Measurements from ENCODE around the gene COL11A2. TPM values are rescaled to one million over a fixed set of nuclear protein-coding genes. Genes with fewer than 3 reads are reported as not detected.

Gene COL11A2
- total RNA-seq, 3 donors from 2014 or later = 0.48 to 0.98 (median 0.60) TPM

GRCh38 chr6:33201935-33202334, 9.7 kb upstream of the COL11A2 start:
- peaks cover 32% of the 10 kb centered on the region for H3K36me3 Mint-ChIP-seq (ENCODE audit: insufficient read depth)
- ATAC-seq (no peak), DNase-seq (no peak)
- no peaks in the 10 kb centered on the region for H3K27me3 Mint-ChIP-seq (ENCODE audit: low read depth)
- peak overlapping the region; percentile 100 for H3K4me3 Mint-ChIP-seq
- H3K9me3 Mint-ChIP-seq = no peaks in the 10 kb centered on the region
- H3K4me1 Mint-ChIP-seq (ENCODE audit: low read depth) = peaks cover 82% of the 10 kb centered on the region

GRCh38 chr6:33201147-33201545, 8.9 kb upstream of the COL11A2 start:
- no peaks in the 10 kb centered on the region for H3K9me3 Mint-ChIP-seq
- ATAC-seq = no peak
- no peaks in the 10 kb centered on the region for H3K27me3 Mint-ChIP-seq (ENCODE audit: low read depth)
- H3K36me3 Mint-ChIP-seq (ENCODE audit: insufficient read depth) = peaks cover 36% of the 10 kb centered on the region
- peaks cover 78% of the 10 kb centered on the region for H3K4me1 Mint-ChIP-seq (ENCODE audit: low read depth)
- H3K4me3 Mint-ChIP-seq = peak overlapping the region; percentile 100
- DNase-seq = no peak

- H3K4me3 Mint-ChIP-seq = peak within 1 kb of the TSS; percentile 100
- peaks cover 43% of the 10 kb centered on the region for H3K36me3 Mint-ChIP-seq (ENCODE audit: insufficient read depth)
- peak; percentile 99 for DNase-seq
- no peaks in the 10 kb centered on the region for H3K27me3 Mint-ChIP-seq (ENCODE audit: low read depth)
- H3K9me3 Mint-ChIP-seq = no peaks in the 10 kb centered on the region
- H3K4me1 Mint-ChIP-seq (ENCODE audit: low read depth) = peaks cover 71% of the 10 kb centered on the region
- ATAC-seq = peak; percentile 63 to 73
Measured at GRCh38 chr6:33200219-33201146, 8.2 kb upstream of the COL11A2 start, which contains the start of the genes RXRB and SLC39A7. RXRB (minus strand) TSS chr6:33200665; CDS start chr6:33200476, 189 bp downstream. SLC39A7 (plus strand) TSS chr6:33200867; CDS start chr6:33201246, 379 bp downstream.

GRCh38 chr6:33199687-33200218, 7.5 kb upstream of the COL11A2 start:
- no peaks in the 10 kb centered on the region for H3K27me3 Mint-ChIP-seq (ENCODE audit: low read depth)
- DNase-seq (peak; percentile 52), ATAC-seq (peak; percentile 46 to 49)
- H3K9me3 Mint-ChIP-seq = no peaks in the 10 kb centered on the region
- peak overlapping the region; percentile 100 for H3K4me3 Mint-ChIP-seq
- H3K4me1 Mint-ChIP-seq (ENCODE audit: low read depth) = peaks cover 65% of the 10 kb centered on the region
- H3K36me3 Mint-ChIP-seq (ENCODE audit: insufficient read depth) = peaks cover 45% of the 10 kb centered on the region

GRCh38 chr6:33198853-33199436, 6.7 kb upstream of the COL11A2 start:
- DNase-seq (no peak), ATAC-seq (no peak)
- no peaks in the 10 kb centered on the region for H3K27me3 Mint-ChIP-seq (ENCODE audit: low read depth)
- peaks cover 48% of the 10 kb centered on the region for H3K36me3 Mint-ChIP-seq (ENCODE audit: insufficient read depth)
- H3K9me3 Mint-ChIP-seq = no peaks in the 10 kb centered on the region
- peaks cover 63% of the 10 kb centered on the region for H3K4me1 Mint-ChIP-seq (ENCODE audit: low read depth)
- peak overlapping the region; percentile 100 for H3K4me3 Mint-ChIP-seq

GRCh38 chr6:33198159-33198852, 6.0 kb upstream of the COL11A2 start:
- Mint-ChIP-seq H3K4me1 (ENCODE audit: low read depth) (peaks cover 63% of the 10 kb centered on the region), H3K9me3 (no peaks in the 10 kb centered on the region), H3K36me3 (ENCODE audit: insufficient read depth) (peaks cover 46% of the 10 kb centered on the region)

GRCh38 chr6:33197431-33198048, 5.3 kb upstream of the COL11A2 start:
- no peaks in the 10 kb centered on the region for H3K9me3 Mint-ChIP-seq
- peaks cover 2% of the 10 kb centered on the region for H3K27me3 Mint-ChIP-seq (ENCODE audit: low read depth)
- peaks cover 59% of the 10 kb centered on the region for H3K4me1 Mint-ChIP-seq (ENCODE audit: low read depth)
- ATAC-seq = peak; percentile 29 to 30
- H3K4me3 Mint-ChIP-seq = peak overlapping the region; percentile 67
- peaks cover 39% of the 10 kb centered on the region for H3K36me3 Mint-ChIP-seq (ENCODE audit: insufficient read depth)
- no peak for DNase-seq

More at GRCh38 chr6:33198159-33198852, 6.0 kb upstream of the COL11A2 start:
- DNase-seq = no peak
- H3K4me3 Mint-ChIP-seq = peak overlapping the region; percentile 100
- H3K27me3 Mint-ChIP-seq (ENCODE audit: low read depth) = no peaks in the 10 kb centered on the region
- ATAC-seq = no peak

- Mint-ChIP-seq H3K27me3 (ENCODE audit: low read depth) (peaks cover 14% of the 10 kb centered on the region), H3K4me1 (ENCODE audit: low read depth) (peaks cover 43% of the 10 kb centered on the region), H3K9me3 (no peaks in the 10 kb centered on the region), H3K36me3 (ENCODE audit: insufficient read depth) (peaks cover 27% of the 10 kb centered on the region), H3K4me3 (no peak overlapping the region)
- DNase-seq (no peak), ATAC-seq (no peak)
Measured at GRCh38 chr6:33195304-33196165, 3.3 kb upstream of the COL11A2 start.

GRCh38 chr6:33194431-33194979, 2.2 kb upstream of the COL11A2 start:
- H3K27me3 Mint-ChIP-seq (ENCODE audit: low read depth) = peaks cover 18% of the 10 kb centered on the region
- DNase-seq (no peak), ATAC-seq (no peak)
- H3K9me3 Mint-ChIP-seq = no peaks in the 10 kb centered on the region
- H3K4me3 Mint-ChIP-seq = no peak overlapping the region
- H3K4me1 Mint-ChIP-seq (ENCODE audit: low read depth) = peaks cover 40% of the 10 kb centered on the region
- H3K36me3 Mint-ChIP-seq (ENCODE audit: insufficient read depth) = peaks cover 27% of the 10 kb centered on the region

GRCh38 chr6:33193619-33194018, 1.4 kb upstream of the COL11A2 start:
- Mint-ChIP-seq H3K9me3 (no peaks in the 10 kb centered on the region), H3K36me3 (ENCODE audit: insufficient read depth) (peaks cover 27% of the 10 kb centered on the region), H3K4me3 (no peak overlapping the region), H3K27me3 (ENCODE audit: low read depth) (peaks cover 24% of the 10 kb centered on the region), H3K4me1 (ENCODE audit: low read depth) (peaks cover 32% of the 10 kb centered on the region)
- ATAC-seq (no peak), DNase-seq (no peak)

- peak; percentile 20 to 38 for ATAC-seq
- Mint-ChIP-seq H3K4me1 (ENCODE audit: low read depth) (peaks cover 26% of the 10 kb centered on the region), H3K4me3 (peak overlapping the region; percentile 75), H3K36me3 (ENCODE audit: insufficient read depth) (peaks cover 27% of the 10 kb centered on the region), H3K9me3 (no peaks in the 10 kb centered on the region), H3K27me3 (ENCODE audit: low read depth) (peaks cover 29% of the 10 kb centered on the region)
- peak; percentile 34 for DNase-seq
Measured at GRCh38 chr6:33192671-33193602, 670 bp upstream of the COL11A2 start.
